GM19467 (cell line): ENCODE results near the gene AMPH.

ENCODE experiments used
- ATAC-seq: cut with Tn5 transposase; IDR thresholded peaks from one replicate; pipeline ENCODE4 v1.9.1; 2021; ENCODE audit warnings: mild to moderate bottlenecking, moderate library complexity; ENCODE audit not compliant: unreplicated experiment

The AMPH gene

DNA sequence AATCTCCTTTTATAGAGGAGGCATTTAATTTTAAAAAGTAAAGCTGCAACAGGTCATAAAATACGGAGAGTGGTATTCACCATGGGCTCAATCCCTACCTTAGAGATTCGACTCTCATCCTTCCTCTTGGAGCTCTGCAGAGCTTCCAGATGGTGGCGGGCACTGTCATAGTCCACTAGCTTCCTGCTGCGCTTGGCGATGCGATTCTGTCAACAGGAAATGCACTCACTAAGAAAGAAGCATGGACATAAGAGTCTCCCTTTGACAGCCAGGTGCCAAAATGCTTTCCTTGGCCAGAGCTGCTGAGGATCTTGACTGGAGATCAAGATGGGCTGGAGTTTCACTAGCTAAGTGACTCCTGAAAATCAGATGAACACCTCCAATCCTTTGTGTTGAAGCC is 154.4 kb downstream of the AMPH start:
- no peak for ATAC-seq

DNA sequence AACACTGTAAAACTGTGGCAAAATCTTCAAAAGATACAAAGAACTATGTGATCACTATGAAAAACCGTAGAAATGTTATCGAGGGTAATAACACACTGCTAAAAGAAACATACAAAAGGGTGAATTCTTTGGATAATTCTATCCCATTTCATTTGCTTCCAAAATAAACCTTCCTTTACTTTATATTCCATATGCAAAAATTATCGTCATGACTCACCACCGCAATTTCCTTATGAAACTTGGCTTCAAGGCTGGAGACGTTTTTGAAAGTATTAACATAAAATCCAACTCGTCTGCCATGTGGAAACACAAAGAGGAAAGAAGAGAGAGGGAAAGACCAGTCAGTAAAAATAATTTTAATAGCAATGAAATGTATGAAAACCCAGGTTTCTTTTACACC is 165.2 kb downstream of the AMPH start:
- no peak for ATAC-seq

DNA sequence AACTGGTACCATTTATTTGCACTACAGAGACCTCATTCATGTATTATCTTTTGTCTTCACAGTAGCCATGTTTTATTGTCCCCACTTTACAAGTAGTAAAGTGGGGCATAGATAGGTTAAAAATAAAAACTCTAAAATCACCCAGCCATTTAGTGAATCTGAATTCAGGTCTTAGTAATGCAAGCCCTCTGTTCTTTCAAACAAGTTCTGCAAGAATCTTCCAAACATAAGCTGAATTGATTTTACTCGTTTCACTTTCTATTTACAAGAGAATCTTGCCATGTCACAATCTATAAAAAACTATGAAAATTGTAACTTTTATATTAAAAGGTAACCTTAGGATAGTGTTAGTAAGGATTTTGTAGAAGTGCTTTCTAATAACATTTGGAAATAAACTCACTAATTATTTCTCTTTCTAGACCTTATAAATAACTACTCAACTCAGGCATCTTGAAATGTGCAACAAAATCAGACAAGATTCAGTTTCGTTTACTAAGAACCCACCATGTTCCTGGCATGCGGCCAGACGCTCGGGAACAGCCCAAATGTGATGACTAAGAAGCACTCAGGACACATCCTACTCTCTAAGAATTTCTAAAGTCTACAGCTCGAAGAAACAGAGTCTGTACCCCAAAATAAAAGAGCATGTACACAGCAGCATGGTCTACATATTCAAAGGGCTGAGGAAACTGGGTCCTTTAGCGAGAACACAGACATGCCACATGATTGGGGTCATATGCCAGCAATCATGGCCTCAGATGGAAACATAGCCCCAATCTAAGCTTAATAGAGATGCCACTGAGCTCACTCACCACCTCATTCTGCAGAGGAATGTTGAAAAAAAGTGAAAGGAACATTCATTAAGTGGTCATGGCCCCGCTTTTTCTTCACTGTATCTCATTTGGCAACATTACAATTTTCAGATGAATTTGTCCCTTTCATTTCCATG is 167.6 kb downstream of the AMPH start:
- peak; percentile 78 for ATAC-seq

DNA sequence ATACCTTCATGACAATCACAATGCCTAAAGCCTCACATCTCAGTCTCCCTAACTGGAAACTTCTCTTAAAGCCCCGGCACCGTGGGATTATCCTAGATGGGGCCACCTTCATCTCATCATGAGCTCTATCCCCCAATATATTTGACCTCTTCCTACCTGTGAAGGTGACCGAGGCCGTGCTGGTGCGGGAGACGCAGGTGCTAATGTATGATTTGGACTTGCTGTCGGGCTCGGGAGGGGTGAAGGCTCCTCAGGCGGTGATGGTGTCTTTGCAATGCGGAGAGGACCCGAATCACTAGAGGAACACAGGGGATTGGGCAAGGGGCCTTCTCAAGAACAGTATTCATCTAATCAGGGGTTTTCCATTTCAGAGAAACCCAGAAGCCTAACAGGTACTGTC is 168.4 kb downstream of the AMPH start:
- ATAC-seq, result no peak

DNA sequence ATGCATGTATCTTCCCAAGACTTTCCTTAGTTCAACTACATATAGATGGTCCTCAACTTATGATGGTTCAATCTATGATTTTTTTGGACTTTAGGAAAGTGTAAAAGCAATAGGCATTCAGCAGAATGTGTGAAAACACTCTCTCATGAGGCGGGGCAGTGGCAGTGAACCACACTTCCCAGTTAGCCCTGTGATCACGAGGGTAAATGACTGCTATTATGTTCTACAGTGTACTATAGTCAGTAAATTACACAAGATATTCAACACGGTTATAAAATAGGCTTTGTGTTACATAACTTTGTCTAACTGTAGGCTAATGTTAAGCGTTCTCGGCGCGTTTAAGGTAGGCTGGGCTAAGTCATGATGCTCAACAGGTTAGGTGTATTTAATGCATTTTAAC is 169.3 kb downstream of the AMPH start:
- ATAC-seq, result no peak

DNA sequence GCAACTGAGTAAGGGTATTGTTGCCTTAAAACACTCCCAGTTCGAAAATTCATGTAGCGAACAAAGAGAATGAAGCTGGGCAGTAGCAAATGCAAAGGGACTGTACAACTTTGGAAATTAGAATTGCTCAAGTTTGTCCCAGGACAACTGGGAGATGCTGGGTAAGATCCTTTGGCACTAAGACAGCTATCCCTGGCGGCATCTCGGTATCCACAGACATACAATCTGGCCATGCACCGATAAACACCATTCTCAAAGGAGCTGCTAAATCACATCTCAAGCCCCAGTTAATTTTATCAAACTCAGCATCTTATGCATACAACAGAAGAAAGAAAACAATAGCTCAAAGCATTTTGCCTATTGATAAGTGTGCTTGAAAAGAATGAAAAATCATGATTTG is 177.3 kb downstream of the AMPH start:
- no peak for ATAC-seq

DNA sequence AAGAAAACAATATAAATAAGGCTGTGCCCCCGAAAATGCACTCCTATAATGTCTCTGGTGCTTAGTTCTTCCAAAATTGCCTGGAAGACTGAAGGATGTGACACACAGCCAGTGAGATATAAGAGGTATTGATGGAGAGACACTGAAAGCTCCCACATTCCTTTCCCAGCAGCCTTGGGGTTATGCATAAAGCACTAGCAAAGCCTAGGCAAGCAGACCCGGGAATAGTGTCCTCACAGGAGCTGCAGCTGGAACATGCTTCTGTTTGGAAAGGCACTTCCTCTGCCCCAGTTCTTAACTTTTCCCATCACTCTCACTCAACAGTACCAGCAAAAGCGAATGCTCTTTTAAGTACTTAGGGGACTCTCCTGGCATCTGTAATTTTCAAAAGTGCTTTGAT is 178.0 kb downstream of the AMPH start:
- no peak for ATAC-seq

DNA sequence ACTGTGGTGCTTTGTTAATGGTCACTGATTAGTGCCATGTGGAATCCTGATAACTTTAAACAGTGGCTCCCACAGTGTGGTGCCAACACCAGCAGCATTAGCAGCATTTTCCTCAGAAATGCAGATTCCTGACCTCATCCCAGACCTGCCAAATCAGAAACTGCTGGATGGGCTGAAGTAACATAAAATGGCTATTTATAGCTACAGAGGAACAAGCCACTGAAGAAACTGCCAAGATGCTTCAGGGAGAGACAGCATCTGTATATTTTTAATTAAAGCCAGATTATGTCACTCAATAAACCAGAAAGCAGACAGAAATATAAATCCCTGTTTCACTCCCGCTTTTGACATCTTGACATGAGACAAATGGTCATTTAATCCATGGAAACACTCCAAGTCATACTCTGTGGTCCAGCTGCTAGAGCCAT is 178.5 kb downstream of the AMPH start:
- no peak for ATAC-seq

DNA sequence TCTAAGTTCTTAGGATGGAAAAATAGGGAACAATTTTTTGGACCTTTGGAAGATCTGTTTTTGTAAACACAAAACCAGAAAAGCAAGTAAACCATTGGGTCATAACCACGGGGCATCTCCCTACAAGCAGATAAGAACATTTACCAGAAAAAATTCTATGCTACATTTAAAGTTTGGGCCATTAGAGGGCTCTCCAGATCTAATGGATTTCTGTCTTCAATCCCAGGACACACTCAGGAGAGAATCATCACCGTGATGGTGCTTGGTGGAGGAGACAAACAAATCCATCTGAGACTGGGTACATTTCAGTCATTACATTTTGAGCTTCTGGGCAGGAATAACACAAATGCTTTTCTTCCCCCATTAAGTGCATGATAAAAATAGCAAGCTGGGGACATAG is 179.3 kb downstream of the AMPH start:
- ATAC-seq, result no peak

DNA sequence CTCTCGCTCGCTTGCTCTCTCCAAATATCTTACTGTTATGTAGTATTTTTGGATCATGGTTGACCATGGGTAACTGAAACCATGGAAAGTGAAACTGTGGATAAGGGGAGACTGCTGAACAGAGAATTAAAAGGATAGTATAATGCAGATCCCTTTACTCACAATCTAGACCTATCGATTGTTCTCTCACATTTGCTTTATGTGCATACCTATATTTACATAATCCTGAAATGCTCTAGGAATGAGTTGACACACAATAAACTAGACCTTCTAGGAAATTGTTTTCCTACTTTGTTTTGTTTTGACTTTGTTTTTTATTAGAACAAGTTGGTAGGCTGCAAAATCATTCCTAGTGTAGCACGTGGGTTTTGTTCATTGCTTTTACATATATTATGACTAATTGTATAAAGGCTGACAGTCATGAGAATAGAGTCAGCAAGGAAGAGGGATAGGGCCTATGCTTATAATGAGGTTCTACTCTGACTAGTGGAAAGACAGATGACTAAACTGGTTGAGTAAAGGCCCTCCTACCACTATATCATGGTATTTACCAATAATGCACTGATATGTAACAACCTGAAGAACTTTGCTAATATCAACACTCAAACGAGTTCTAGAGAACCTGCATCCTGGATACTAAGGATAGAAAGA is 182.5 kb downstream of the AMPH start:
- ATAC-seq, result no peak

DNA sequence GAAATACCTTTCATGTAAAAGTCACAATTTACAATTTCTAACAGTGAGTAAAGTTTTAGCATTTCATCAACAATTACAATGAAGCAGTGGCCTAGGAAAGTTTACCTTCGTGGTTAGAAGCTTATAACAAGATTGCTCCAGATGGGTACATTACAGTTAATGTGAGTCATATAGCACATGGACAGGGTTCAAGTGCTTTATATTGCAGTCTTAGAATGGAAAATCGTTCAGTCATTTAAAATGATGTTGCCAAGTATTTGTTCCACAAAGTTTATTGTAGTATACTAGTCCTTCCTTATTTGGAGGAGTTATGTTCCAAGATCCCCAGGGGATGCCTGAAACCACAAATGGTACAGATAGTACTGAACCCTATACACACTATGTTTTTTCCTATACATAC is 183.1 kb downstream of the AMPH start:
- no peak for ATAC-seq

DNA sequence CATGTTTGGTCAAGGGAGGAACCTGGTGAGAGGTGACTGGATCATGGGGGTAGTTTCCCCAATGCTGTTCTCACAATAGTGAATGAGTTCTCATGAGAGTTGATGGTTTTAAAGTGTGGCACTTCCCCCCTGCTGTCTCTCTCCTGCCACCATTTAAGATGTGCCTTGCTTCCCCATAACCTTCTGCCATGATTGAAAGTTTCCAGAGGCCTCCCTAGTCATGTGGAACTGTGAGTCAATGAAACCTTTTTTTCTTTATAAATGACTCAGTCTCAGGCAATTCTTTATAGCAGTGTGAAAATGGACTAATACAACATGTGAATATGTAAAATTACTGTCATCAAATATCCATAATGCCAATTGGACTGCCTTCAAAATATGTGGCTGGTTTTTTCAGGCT is 192.2 kb downstream of the AMPH start:
- no peak for ATAC-seq

DNA sequence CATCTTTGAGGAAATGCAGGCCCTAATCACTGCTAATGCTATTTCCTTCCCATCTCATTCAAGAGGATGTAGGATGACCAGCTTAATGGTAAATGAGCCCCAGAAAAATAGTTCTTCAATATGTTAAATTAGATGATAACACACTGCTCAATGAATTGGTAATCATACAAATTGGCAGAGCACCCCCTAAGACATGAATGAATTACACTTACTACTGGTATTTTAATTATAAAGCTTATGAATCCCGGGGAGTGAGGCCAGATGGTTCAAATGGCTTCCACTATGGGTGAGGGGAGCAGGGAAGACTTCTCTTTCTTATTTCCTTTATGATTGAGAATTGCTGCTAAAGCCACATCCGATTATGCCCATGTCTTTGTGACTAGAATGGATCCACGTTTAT is 198.5 kb downstream of the AMPH start:
- no peak for ATAC-seq

DNA sequence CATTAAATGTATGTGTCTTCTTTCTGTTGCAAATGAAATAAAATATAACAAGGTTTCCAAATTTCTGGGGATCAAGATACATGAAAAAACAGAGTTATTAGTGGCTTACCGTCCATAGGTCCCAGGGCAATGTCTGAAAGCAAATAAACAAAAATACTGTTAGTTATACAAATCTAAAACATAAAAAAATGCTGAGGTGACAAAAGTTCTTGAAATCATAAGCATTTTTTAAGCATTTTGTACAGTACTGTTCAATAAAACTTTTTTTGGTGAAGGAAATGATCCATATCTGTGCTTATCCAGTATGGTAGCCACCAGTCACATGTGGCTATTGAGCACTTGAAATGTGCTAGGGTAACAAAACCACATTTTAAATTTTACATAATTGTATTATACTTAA is 199.1 kb downstream of the AMPH start:
- no peak for ATAC-seq

DNA sequence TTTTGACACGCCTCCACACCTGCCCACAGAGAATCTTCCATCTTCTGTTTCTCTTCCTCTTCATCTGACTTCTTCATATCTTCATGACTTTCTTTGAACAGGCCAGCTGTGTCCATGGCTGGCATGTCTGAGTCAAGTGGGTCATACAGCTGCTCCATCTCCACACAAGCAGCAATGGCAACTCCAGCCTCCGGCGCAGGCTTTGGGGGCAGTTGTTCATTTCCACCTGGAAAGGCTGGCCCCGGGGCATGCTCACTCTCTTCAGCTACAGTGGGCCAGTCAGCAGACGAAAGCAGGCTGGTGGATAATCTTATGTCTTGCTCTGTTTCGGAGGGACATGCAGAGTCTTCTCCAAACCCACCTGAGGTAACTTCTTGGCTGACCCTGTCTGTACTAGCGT is 202.1 kb downstream of the AMPH start:
- ATAC-seq, result no peak

DNA sequence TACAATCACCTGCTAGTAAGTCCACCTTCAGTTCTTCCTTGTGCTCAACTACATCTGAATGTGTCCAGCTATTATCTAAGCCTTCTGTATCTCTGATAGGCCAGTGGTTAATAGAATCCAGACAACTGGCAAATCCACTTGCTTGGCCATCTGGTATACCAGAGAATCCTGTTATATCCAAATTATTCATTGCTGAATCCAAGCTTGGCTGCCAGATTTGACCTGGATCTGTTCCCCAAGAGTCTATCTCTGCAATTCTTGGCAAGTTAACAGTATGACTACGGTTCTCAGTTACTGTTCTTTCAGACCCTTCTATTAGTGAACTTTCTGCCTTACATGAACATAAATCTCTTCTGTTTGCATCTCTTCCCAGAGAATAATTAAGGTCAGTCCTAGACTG is 203.1 kb downstream of the AMPH start:
- no peak for ATAC-seq

DNA sequence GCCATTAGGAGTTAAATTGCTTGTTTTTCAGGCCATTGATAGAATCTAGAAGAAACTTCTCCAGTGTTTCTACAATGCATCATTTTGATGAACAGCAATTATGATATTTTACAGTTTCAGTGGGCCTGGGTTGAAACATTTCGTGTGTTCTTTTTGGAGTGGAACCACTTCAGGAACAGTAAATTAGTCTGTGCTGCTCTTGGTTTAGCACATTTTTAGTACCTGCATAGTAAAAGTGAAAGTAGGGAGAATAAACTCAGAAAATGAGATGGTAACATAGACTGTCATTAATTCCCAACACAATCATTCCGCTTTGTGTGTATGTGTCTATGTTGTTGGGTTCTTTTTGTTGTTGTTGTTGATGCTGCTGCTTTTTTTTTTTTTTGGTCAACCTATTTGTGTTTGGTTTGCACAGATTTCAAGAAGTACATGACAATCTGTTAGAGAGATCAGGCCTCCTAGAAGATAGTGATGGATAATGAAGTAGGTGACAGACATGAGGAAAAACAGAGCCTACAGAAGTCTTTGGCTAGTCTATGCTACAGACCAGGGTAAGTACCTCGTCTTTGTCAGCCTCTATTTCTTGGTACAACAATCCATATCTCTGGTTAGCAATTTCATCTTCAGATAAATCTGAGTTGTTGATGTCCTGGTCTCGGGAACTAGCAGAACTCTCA is 203.8 kb downstream of the AMPH start:
- no peak for ATAC-seq

DNA sequence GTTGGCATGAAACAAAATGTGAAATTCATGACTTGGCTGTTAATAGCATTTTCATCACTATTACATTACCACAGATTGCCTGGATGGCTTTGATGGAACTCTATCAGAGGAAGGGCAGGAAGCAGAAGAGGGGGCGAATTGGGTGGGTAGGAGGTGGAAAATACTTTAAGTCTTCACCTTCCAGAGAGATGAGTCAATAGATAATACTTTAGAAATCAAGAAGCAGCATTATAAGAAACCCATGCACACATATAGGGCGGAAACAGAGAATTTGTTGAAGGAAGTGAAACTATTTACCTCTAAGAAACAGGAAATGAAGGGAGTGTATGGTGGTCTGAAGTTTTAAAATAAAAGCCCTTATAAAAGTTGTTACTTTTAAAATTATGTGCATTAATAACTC is 205.7 kb downstream of the AMPH start:
- ATAC-seq, result peak; percentile 77

DNA sequence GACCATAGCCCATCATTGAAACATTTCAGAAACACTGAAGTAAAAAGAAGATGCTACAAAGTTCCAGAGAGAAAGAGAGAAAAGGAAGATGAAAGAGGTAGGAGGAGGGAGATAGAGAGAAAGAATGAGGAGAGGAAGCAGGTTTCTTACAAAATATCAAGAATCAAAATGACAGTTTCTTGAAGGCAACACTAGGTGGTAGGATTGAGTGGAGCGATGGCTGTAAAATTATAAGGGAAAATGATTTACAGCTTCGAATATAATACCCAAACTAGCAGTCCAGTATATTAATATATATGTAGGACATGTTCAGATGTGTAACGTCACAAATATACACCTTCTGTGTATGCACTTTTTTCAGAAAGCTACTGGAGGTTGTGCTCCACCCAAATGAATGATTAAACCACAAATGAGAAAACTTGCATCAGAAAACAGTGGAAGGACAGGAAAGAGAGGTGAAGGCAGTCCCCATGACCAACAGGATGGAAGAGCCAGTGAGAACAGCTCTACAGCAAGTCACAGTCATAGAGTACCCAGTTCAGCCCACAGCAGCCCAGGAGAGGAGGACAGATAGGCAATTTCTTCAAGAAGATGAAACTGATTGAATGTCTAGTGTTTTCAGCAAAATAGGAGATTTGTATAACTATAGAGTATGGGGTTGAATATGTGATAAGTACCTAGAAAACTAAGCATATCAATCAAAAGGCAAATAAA is 206.3 kb downstream of the AMPH start:
- ATAC-seq, result no peak

DNA sequence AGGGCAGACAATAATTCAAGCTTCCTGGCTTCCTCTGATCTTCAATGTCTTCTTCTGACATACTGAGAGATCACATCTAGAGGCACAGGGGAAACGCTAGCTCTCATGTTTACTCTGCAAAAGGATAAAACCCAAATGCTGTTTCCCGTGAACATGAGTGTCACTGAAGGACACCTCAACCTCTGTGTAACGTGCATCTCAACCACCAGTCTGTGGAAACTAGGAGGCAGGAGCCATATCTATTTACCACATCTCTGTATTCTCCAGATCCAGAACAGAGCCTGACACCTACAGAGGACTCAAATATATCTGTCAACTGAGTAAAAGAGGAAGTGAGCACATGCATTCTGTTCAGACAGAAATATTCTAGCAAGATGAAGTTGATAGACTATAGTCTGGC is 217.4 kb downstream of the AMPH start:
- no peak for ATAC-seq

DNA sequence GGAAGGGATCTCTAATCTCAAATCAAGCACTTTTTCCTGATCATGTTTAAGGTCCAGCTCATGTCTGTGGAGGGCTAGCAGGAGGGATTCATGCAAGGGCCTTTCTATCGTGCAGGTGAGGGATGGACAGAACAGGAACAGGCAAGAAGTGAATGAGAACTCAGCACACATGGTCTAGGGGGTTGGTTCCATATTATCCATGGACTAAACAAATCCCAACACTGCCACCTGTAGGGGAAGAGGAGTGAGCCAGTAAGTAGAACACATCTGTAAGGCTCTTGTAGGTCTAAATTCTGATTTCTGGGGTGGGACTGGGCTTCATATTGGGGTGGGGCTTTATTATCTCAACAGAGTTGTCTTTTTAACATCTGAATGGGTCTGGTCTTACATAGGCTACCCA is 219.8 kb downstream of the AMPH start:
- no peak for ATAC-seq
